WTC11 (cell line): Measurements from ENCODE around the gene NBEAL1.

ENCODE experiments used
- ATF2 ChIP-seq: sonication (generic); formaldehyde crosslinking; IDR thresholded peaks from 2 replicates; pipeline ENCODE4 v1.8.1; 2022; ENCODE audit warnings: low read depth, missing genetic modification reagents, borderline replicate concordance
- CTCF ChIP-seq: fragments of 200-600 bp; IDR thresholded peaks from 2 replicates; pipeline ENCODE4 v1.8.0; 2022; ENCODE audit warnings: antibody characterized with exemption
- MAX ChIP-seq: sonication (generic); formaldehyde crosslinking; IDR thresholded peaks from 2 replicates; pipeline ENCODE4 v1.8.0; 2022; ENCODE audit warnings: mild to moderate bottlenecking, missing genetic modification reagents
- ZNF138 ChIP-seq: sonication (generic); formaldehyde crosslinking; conservative IDR thresholded peaks from 2 replicates; pipeline ENCODE4 v1.8.1; 2022; ENCODE audit warnings: mild to moderate bottlenecking, moderate library complexity, missing genetic modification reagents
- ZNF317 ChIP-seq: sonication (generic); formaldehyde crosslinking; IDR thresholded peaks from 2 replicates; pipeline ENCODE4 v1.8.1; 2023; ENCODE audit warnings: low read depth, mild to moderate bottlenecking, moderate library complexity, missing genetic modification reagents, borderline replicate concordance
- ZNF423 ChIP-seq: fragments of 250-450 bp; sonication (Bioruptor Pico); IDR thresholded peaks from 2 replicates; pipeline ENCODE4 v2.1.2; 2022; ENCODE audit warnings: mild to moderate bottlenecking, moderate library complexity

GRCh38 chr2:203105996-203106395 is 91.3 kb downstream of the NBEAL1 start:
- TF ChIP-seq MAX (CRISPR knock-in tag): no peak
- no peak for TF ChIP-seq ZNF317 (CRISPR knock-in tag)
- no peak for TF ChIP-seq ZNF138 (CRISPR knock-in tag)
- no peak for TF ChIP-seq CTCF
- no peak for TF ChIP-seq ATF2 (CRISPR knock-in tag)
- TF ChIP-seq ZNF423: no peak
